Measurements from ENCODE around the gene KIF5C. TPM values are rescaled to one million over a fixed set of nuclear protein-coding genes. Genes with fewer than 3 reads are reported as not detected.

The KIF5C gene
- total RNA-seq, 1 donor from 2014 or later: 673 TPM

- Mint-ChIP-seq H3K4me1 (ENCODE audit: low read depth, unreplicated experiment) (peaks cover 9% of the 10 kb centered on the region), H3K36me3 (ENCODE audit: unreplicated experiment) (no peaks in the 10 kb centered on the region)
Measured at GRCh38 chr2:149068996-149069888, 194.2 kb downstream of the KIF5C start.

GRCh38 chr2:149070681-149071320 is 195.8 kb downstream of the KIF5C start:
- DNase-seq: no peak
- Mint-ChIP-seq H3K27ac (ENCODE audit: unreplicated experiment) (no peak overlapping the region), H3K27me3 (ENCODE audit: unreplicated experiment) (no peaks in the 10 kb centered on the region), H3K36me3 (ENCODE audit: unreplicated experiment) (no peaks in the 10 kb centered on the region), H3K4me3 (ENCODE audit: unreplicated experiment) (no peak overlapping the region), H3K4me1 (ENCODE audit: low read depth, unreplicated experiment) (no peaks in the 10 kb centered on the region), H3K9me3 (ENCODE audit: unreplicated experiment) (no peaks in the 10 kb centered on the region)
- TF ChIP-seq, protein P1, sequence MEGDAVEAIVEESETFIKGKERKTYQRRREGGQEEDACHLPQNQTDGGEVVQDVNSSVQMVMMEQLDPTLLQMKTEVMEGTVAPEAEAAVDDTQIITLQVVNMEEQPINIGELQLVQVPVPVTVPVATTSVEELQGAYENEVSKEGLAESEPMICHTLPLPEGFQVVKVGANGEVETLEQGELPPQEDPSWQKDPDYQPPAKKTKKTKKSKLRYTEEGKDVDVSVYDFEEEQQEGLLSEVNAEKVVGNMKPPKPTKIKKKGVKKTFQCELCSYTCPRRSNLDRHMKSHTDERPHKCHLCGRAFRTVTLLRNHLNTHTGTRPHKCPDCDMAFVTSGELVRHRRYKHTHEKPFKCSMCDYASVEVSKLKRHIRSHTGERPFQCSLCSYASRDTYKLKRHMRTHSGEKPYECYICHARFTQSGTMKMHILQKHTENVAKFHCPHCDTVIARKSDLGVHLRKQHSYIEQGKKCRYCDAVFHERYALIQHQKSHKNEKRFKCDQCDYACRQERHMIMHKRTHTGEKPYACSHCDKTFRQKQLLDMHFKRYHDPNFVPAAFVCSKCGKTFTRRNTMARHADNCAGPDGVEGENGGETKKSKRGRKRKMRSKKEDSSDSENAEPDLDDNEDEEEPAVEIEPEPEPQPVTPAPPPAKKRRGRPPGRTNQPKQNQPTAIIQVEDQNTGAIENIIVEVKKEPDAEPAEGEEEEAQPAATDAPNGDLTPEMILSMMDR (IDR thresholded peaks at IDR 0.05; ENCODE audit: partially characterized antibody, unreplicated experiment): no peak

More at GRCh38 chr2:149068996-149069888, 194.2 kb downstream of the KIF5C start:
- no peak for DNase-seq
- Mint-ChIP-seq H3K27me3 (ENCODE audit: unreplicated experiment) (no peaks in the 10 kb centered on the region), H3K4me3 (ENCODE audit: unreplicated experiment) (no peak overlapping the region), H3K27ac (ENCODE audit: unreplicated experiment) (no peak overlapping the region), H3K9me3 (ENCODE audit: unreplicated experiment) (no peaks in the 10 kb centered on the region)
- TF ChIP-seq, protein P1 (IDR thresholded peaks at IDR 0.05; ENCODE audit: partially characterized antibody, unreplicated experiment): no peak

DNA sequence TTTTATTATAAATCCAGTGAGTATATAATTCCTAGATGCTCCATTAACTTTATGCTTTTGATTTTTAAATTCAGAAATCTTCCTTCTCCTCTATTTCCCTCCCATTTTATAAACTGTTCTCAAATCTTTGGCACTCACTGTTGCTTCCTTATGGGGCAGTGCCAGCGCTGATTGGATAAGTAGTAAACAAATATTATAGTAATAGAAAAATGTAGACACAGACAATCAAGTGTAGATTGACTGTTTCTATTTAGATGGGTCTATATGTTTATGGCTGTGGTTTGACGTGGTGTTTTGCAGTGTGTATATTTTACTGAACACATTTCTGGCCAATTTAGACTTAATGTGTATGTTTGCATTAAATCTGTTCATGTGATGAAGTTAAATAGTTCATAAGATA is 200.1 kb downstream of the KIF5C start:
- Mint-ChIP-seq H3K27ac (ENCODE audit: unreplicated experiment) (no peak overlapping the region), H3K9me3 (ENCODE audit: unreplicated experiment) (no peaks in the 10 kb centered on the region), H3K36me3 (ENCODE audit: unreplicated experiment) (no peaks in the 10 kb centered on the region), H3K4me1 (ENCODE audit: low read depth, unreplicated experiment) (no peaks in the 10 kb centered on the region), H3K27me3 (ENCODE audit: unreplicated experiment) (no peaks in the 10 kb centered on the region), H3K4me3 (ENCODE audit: unreplicated experiment) (no peak overlapping the region)
- no peak for DNase-seq
- TF ChIP-seq, protein P1 (IDR thresholded peaks at IDR 0.05; ENCODE audit: partially characterized antibody, unreplicated experiment): no peak

DNA sequence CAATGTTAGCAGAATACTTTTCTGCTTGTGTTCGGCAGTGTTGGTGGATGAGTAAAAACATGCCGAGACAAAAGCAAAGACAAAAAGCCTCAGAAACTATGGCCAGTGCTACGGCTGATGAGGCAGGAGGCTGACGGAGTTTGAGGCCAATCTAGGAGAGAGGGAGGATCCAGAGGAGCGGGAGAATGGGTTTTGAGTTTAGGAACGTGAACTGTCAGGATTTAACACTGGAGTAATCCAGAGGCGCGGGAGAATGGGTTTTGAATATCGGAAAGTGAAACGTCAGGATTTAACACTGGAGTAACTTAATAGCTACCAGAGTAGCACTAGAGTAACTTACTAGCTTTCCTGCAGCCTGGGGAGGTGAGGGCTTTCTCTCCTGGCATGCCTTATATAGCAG is 200.8 kb downstream of the KIF5C start:
- Mint-ChIP-seq H3K27ac (ENCODE audit: unreplicated experiment) (no peak overlapping the region), H3K4me3 (ENCODE audit: unreplicated experiment) (no peak overlapping the region), H3K36me3 (ENCODE audit: unreplicated experiment) (no peaks in the 10 kb centered on the region), H3K4me1 (ENCODE audit: low read depth, unreplicated experiment) (peaks cover under 1% of the 10 kb centered on the region), H3K9me3 (ENCODE audit: unreplicated experiment) (no peaks in the 10 kb centered on the region), H3K27me3 (ENCODE audit: unreplicated experiment) (no peaks in the 10 kb centered on the region)
- no peak for DNase-seq
- TF ChIP-seq, protein P1 (IDR thresholded peaks at IDR 0.05; ENCODE audit: partially characterized antibody, unreplicated experiment): no peak

Other genes with a start within 250 kb of the KIF5C start
- gene EPC2, start 230.5 kb upstream of the KIF5C start, total RNA-seq (ENCODE audit: unreplicated experiment): 40.9 TPM
- 0.69 TPM for gene LYPD6B, start 163.5 kb downstream of the KIF5C start, total RNA-seq (ENCODE audit: unreplicated experiment)

Measured in glutamatergic neuron (in vitro differentiated cells).